GM21381 (cell line): ENCODE results near the gene TRAF1.

ENCODE experiments used
- ATAC-seq: cut with Tn5 transposase; IDR thresholded peaks from one replicate; pipeline ENCODE4 v1.9.1; 2021; ENCODE audit warnings: mild to moderate bottlenecking, moderate library complexity; ENCODE audit not compliant: unreplicated experiment

Gene TRAF1

GRCh38 chr9:120941046-120941770 lies 14.6 kb upstream of the TRAF1 start:
- no peak for ATAC-seq

- no peak for ATAC-seq
These were observed 14.0 kb upstream of the TRAF1 start for GRCh38 chr9:120940573-120940972.

GRCh38 chr9:120938851-120939250 lies 12.3 kb upstream of the TRAF1 start:
- ATAC-seq, result no peak

GRCh38 chr9:120937596-120937995 lies 11.0 kb upstream of the TRAF1 start:
- ATAC-seq, result no peak

GRCh38 chr9:120937127-120937526 lies 10.5 kb upstream of the TRAF1 start:
- no peak for ATAC-seq

- no peak for ATAC-seq
These were observed 10.1 kb upstream of the TRAF1 start for GRCh38 chr9:120936764-120937122.

- peak; percentile 34 for ATAC-seq
These were observed 9.6 kb upstream of the TRAF1 start for GRCh38 chr9:120936011-120936763.

- ATAC-seq, result no peak
These were observed 8.8 kb upstream of the TRAF1 start for GRCh38 chr9:120935383-120935857.

- ATAC-seq, result no peak
These were observed 7.7 kb upstream of the TRAF1 start for GRCh38 chr9:120934281-120934680.

- ATAC-seq, result no peak
These were observed 6.9 kb upstream of the TRAF1 start for GRCh38 chr9:120933310-120934055.

- no peak for ATAC-seq
These were observed 5.7 kb upstream of the TRAF1 start for GRCh38 chr9:120932086-120932823.

GRCh38 chr9:120931231-120932085 lies 4.9 kb upstream of the TRAF1 start:
- peak; percentile 47 for ATAC-seq

GRCh38 chr9:120929229-120929791 lies 2.7 kb upstream of the TRAF1 start:
- no peak for ATAC-seq

- ATAC-seq, result peak; percentile 25
These were observed 2.1 kb upstream of the TRAF1 start for GRCh38 chr9:120928483-120929228.

- peak; percentile 0 for ATAC-seq
These were observed 1.5 kb upstream of the TRAF1 start for GRCh38 chr9:120928015-120928482.

GRCh38 chr9:120927269-120928014 lies 846 bp upstream of the TRAF1 start:
- no peak for ATAC-seq

GRCh38 chr9:120925535-120926396 lies 830 bp downstream of the TRAF1 start:
- peak; percentile 30 for ATAC-seq
